MM.1S (cell line): ENCODE measurements around the gene FNDC7.

ENCODE experiments used
- CTCF ChIP-seq: fragments of 300-600 bp; sonication (generic); IDR thresholded peaks from 2 replicates; pipeline ENCODE4 v1.5.1; 2016; ENCODE audit warnings: antibody characterized with exemption, low read length, mixed read lengths
- EZH2phosphoT487 ChIP-seq: fragments of 300-600 bp; sonication (generic); IDR thresholded peaks from 2 replicates; pipeline ENCODE4 v1.6.1; 2018; ENCODE audit warnings: antibody characterized with exemption, low read length

- TF ChIP-seq EZH2phosphoT487 (no peak), CTCF (no peak)
Observed at GRCh38 chr1:108742253-108742652, 29.5 kb downstream of the FNDC7 start.
